Activated CD4-positive, alpha-beta T cell treated with anti-CD3 and anti-CD28 coated beads, Interleukin-2, amount 50 U/mL, for 16 hours (primary cell): ENCODE data around the gene TMEM14A.
"Not testable (repeated sequence)": the region's sequence is repeated elsewhere in the genome, so short reads cannot be mapped to it uniquely, and the experiment has no call there.

Source experiments
- DNase-seq: peaks from one replicate; pipeline ENCODE4 v3.0.0-alpha.2; 2020

TMEM14A gene

GRCh38 chr6:52661551-52661950 lies 9.4 kb upstream of the TMEM14A start:
- DNase-seq = no peak

- no peak for DNase-seq
Observed at GRCh38 chr6:52662031-52662430, 8.9 kb upstream of the TMEM14A start.

- DNase-seq = peak; percentile 70
Observed at GRCh38 chr6:52663120-52663935, 7.6 kb upstream of the TMEM14A start.

GRCh38 chr6:52663936-52664185 lies 7.1 kb upstream of the TMEM14A start:
- DNase-seq = no peak

GRCh38 chr6:52664186-52664990 lies 6.5 kb upstream of the TMEM14A start:
- peak; percentile 90 for DNase-seq

GRCh38 chr6:52664991-52665686 lies 5.8 kb upstream of the TMEM14A start:
- no peak for DNase-seq

GRCh38 chr6:52666071-52666470 lies 4.8 kb upstream of the TMEM14A start:
- no peak for DNase-seq

- DNase-seq = no peak
Observed at GRCh38 chr6:52666523-52666922, 4.4 kb upstream of the TMEM14A start.

- peak; percentile 23 for DNase-seq
Observed at GRCh38 chr6:52667572-52667971, 3.3 kb upstream of the TMEM14A start.

- DNase-seq = no peak
Observed at GRCh38 chr6:52671676-52672075, 763 bp downstream of the TMEM14A start.

- peak; percentile 11 for DNase-seq
Observed at GRCh38 chr6:52672412-52673025, 1.6 kb downstream of the TMEM14A start.

- DNase-seq = no peak
Observed at GRCh38 chr6:52674666-52675065, 3.8 kb downstream of the TMEM14A start.

GRCh38 chr6:52675372-52675771 lies 4.5 kb downstream of the TMEM14A start:
- DNase-seq = no peak

- not testable (repeated sequence) for DNase-seq
Observed at GRCh38 chr6:52676631-52677030, 5.7 kb downstream of the TMEM14A start.

GRCh38 chr6:52681416-52681815 lies 10.5 kb downstream of the TMEM14A start:
- no peak for DNase-seq

GRCh38 chr6:52686878-52687699 lies 16.2 kb downstream of the TMEM14A start:
- DNase-seq = no peak

GRCh38 chr6:52689857-52690256 lies 18.9 kb downstream of the TMEM14A start:
- DNase-seq = no peak

GRCh38 chr6:52691718-52692117 lies 20.8 kb downstream of the TMEM14A start:
- no peak for DNase-seq

- no peak for DNase-seq
Observed at GRCh38 chr6:52693773-52694172, 22.9 kb downstream of the TMEM14A start.

GRCh38 chr6:52694404-52694803 lies 23.5 kb downstream of the TMEM14A start:
- DNase-seq = no peak

GRCh38 chr6:52696418-52696817 lies 25.5 kb downstream of the TMEM14A start:
- DNase-seq = no peak

GRCh38 chr6:52697903-52698302 lies 27.0 kb downstream of the TMEM14A start:
- no peak for DNase-seq
